GM19238 (cell line): ENCODE results near the gene CD2AP.
"Not testable (repeated sequence)": the region's sequence is repeated elsewhere in the genome, so short reads cannot be mapped to it uniquely, and the experiment has no call there.

Experiments used
- DNase-seq: peaks from one replicate; pipeline ENCODE4 v3.0.0; 2011; ENCODE audit warnings: low spot score; ENCODE audit not compliant: insufficient read length

Gene CD2AP

GRCh38 chr6:47477497-47478232 lies at the start of gene CD2AP:
Gene CD2AP (plus strand): TSS chr6:47477789. CDS start chr6:47478245, 456 bp downstream.
- DNase-seq: peak; percentile 66

- DNase-seq: no peak
Observed at GRCh38 chr6:47428288-47428687, 49.3 kb upstream of the CD2AP start.

- DNase-seq: no peak
Observed at GRCh38 chr6:47428746-47429664, 48.6 kb upstream of the CD2AP start.

GRCh38 chr6:47434372-47435253 lies 43.0 kb upstream of the CD2AP start:
- DNase-seq: no peak

GRCh38 chr6:47435254-47435612 lies 42.4 kb upstream of the CD2AP start:
- no peak for DNase-seq

GRCh38 chr6:47437592-47437991 lies 40.0 kb upstream of the CD2AP start:
- DNase-seq: no peak

- no peak for DNase-seq
Observed at GRCh38 chr6:47438481-47439347, 38.9 kb upstream of the CD2AP start.

- no peak for DNase-seq
Observed at GRCh38 chr6:47439348-47439668, 38.3 kb upstream of the CD2AP start.

- peak; percentile 23 for DNase-seq
Observed at GRCh38 chr6:47440719-47441118, 36.9 kb upstream of the CD2AP start.

GRCh38 chr6:47444964-47445363 lies 32.6 kb upstream of the CD2AP start:
- DNase-seq: not testable (repeated sequence)

GRCh38 chr6:47446669-47447330 lies 30.8 kb upstream of the CD2AP start:
- no peak for DNase-seq

- no peak for DNase-seq
Observed at GRCh38 chr6:47447722-47448121, 29.9 kb upstream of the CD2AP start.

- no peak for DNase-seq
Observed at GRCh38 chr6:47451162-47451561, 26.4 kb upstream of the CD2AP start.

- DNase-seq: no peak
Observed at GRCh38 chr6:47452899-47453298, 24.7 kb upstream of the CD2AP start.

GRCh38 chr6:47453372-47453936 lies 24.1 kb upstream of the CD2AP start:
- DNase-seq: no peak

GRCh38 chr6:47454713-47455396 lies 22.7 kb upstream of the CD2AP start:
- DNase-seq: no peak

- no peak for DNase-seq
Observed at GRCh38 chr6:47455533-47456209, 21.9 kb upstream of the CD2AP start.

- no peak for DNase-seq
Observed at GRCh38 chr6:47456536-47456975, 21.0 kb upstream of the CD2AP start.

- no peak for DNase-seq
Observed at GRCh38 chr6:47457370-47457769, 20.2 kb upstream of the CD2AP start.
